H1 (cell line): ENCODE results near the gene RALGAPB. TPM values are rescaled to one million over a fixed set of nuclear protein-coding genes. Genes with fewer than 3 reads are reported as not detected.

Experiments used
- CTCF ChIA-PET: fragments of 300-600 bp; sonication (Branson Sonifier 250); formaldehyde crosslinking; loops from one replicate; lab custom pipeline; 2021; ENCODE audit not compliant: partially characterized antibody; lab: Charles Lee
- POLR2A ChIA-PET: fragments of 300-600 bp; sonication (Branson Sonifier 250); formaldehyde crosslinking; loops from one replicate; lab custom pipeline; 2021; ENCODE audit warnings: inconsistent platforms; ENCODE audit not compliant: partially characterized antibody; lab: Charles Lee
- DNase-seq, 2 experiments: peaks; one replicate each; pipeline versions ENCODE4 v3.0.0 to v3.0.0-alpha.2; 2010 to 2022; ENCODE audit warnings: low spot score in 2 of 2, low read depth in 1 of 2, mixed read lengths in 1 of 2
- FAIRE-seq: peaks from 2 replicates; lab custom pipeline; 2011; peaks lifted over from hg19 to GRCh38; lab: Jason Lieb, UNC
- H2AFZ ChIP-seq: 2 replicates; pipeline ENCODE4 v1.8.1; 2012; ENCODE audit warnings: low read length, inconsistent platforms
- H2AK5ac ChIP-seq: 2 replicates; pipeline ENCODE4 v1.6.1; 2013; ENCODE audit warnings: low read depth, low read length
- H2BK120ac ChIP-seq: replicated peaks from 2 replicates; pipeline ENCODE3; 2013; ENCODE audit warnings: low read depth, low read length, inconsistent platforms
- H2BK12ac ChIP-seq: 2 replicates; pipeline ENCODE4 v1.6.1; 2013; ENCODE audit warnings: low read depth, low read length
- H2BK15ac ChIP-seq: 2 replicates; pipeline ENCODE4 v1.6.1; 2013; ENCODE audit warnings: low read length
- H2BK20ac ChIP-seq: 2 replicates; pipeline ENCODE4 v1.6.1; 2013; ENCODE audit warnings: low read length
- H2BK5ac ChIP-seq: 2 replicates; pipeline ENCODE4 v1.6.1; 2013; ENCODE audit warnings: low read depth, low read length
- H3K14ac ChIP-seq: 2 replicates; pipeline ENCODE4 v1.6.1; 2013; ENCODE audit warnings: inconsistent platforms; ENCODE audit not compliant: insufficient read length
- H3K18ac ChIP-seq: 2 replicates; pipeline ENCODE4 v1.6.1; 2013; ENCODE audit warnings: low read length; ENCODE audit errors: extremely low read depth
- H3K23ac ChIP-seq: 2 replicates; pipeline ENCODE4 v1.6.1; 2013; ENCODE audit warnings: inconsistent platforms; ENCODE audit not compliant: insufficient read length
- H3K23me2 ChIP-seq: 2 replicates; pipeline ENCODE4 v1.6.1; 2013; ENCODE audit warnings: low read depth, low read length
- H3K27ac ChIP-seq: 2 replicates; pipeline ENCODE4 v1.6.1; 2011; ENCODE audit warnings: low read depth, low read length, inconsistent platforms
- H3K27me3 ChIP-seq, 4 experiments: replicated peaks in 1 of 4; 1 replicate in 1 of 4; 2 replicates in 3 of 4; pipeline versions ENCODE4 v1.6.1 to v1.8.1; 2011 to 2013; ENCODE audit warnings: low read length in 3 of 4, mild to moderate bottlenecking in 3 of 4, inconsistent platforms in 2 of 4, mixed read lengths in 2 of 4, moderate library complexity in 1 of 4; ENCODE audit not compliant: control insufficient read depth in 3 of 4, insufficient read depth in 3 of 4; ENCODE audit errors: extremely low read depth in 1 of 4
- H3K36me3 ChIP-seq, 4 experiments: 2 replicates each; pipeline versions ENCODE4 v1.6.1 to v1.8.1; 2011 to 2013; ENCODE audit warnings: mild to moderate bottlenecking in 4 of 4, low read length in 3 of 4, moderate library complexity in 2 of 4, control low read depth in 1 of 4, inconsistent platforms in 1 of 4; ENCODE audit not compliant: insufficient read depth in 4 of 4, control insufficient read depth in 2 of 4
- H3K4ac ChIP-seq: replicated peaks from 2 replicates; pipeline ENCODE3; 2013; ENCODE audit warnings: low read length, low read depth, mixed read lengths, inconsistent platforms; ENCODE audit not compliant: insufficient read length
- H3K4me1 ChIP-seq, 4 experiments: replicated peaks in 1 of 4; 1 replicate in 1 of 4; 2 replicates in 3 of 4; pipeline versions ENCODE4 v1.6.1 to v1.8.1; 2011 to 2013; ENCODE audit warnings: low read length in 3 of 4, inconsistent platforms in 2 of 4, mixed read lengths in 1 of 4; ENCODE audit not compliant: insufficient read depth in 4 of 4, control insufficient read depth in 3 of 4
- H3K4me2 ChIP-seq, 2 experiments: 2 replicates each; pipeline versions ENCODE4 v1.6.1 to v1.8.1; 2011 to 2013; ENCODE audit warnings: low read depth in 2 of 2, low read length in 2 of 2, control low read depth in 1 of 2, inconsistent platforms in 1 of 2, mild to moderate bottlenecking in 1 of 2; ENCODE audit not compliant: insufficient read depth in 1 of 2
- H3K4me3 ChIP-seq, 4 experiments: fragments of 200-600, 300-600 bp in 1 of 4; sonication (generic), shearing (Covaris generic), sonication (Bioruptor Twin) in 1 of 4; 2 replicates each; pipeline versions ENCODE4 v1.5.1 to v1.8.1; 2011 to 2016; ENCODE audit warnings: low read length in 4 of 4, low read depth in 3 of 4, control low read depth in 2 of 4, inconsistent platforms in 2 of 4, mild to moderate bottlenecking in 2 of 4, mixed read lengths in 1 of 4, moderate library complexity in 1 of 4; ENCODE audit not compliant: insufficient read depth in 2 of 4; ENCODE audit errors: extremely low read depth in 1 of 4
- H3K56ac ChIP-seq: replicated peaks from 2 replicates; pipeline ENCODE3; 2013; ENCODE audit warnings: low read depth, mild to moderate bottlenecking, mixed read lengths, low read length, inconsistent platforms; ENCODE audit not compliant: insufficient read length
- H3K79me1 ChIP-seq: 2 replicates; pipeline ENCODE4 v1.6.1; 2013; ENCODE audit warnings: low read depth, low read length, control low read depth
- H3K79me2 ChIP-seq, 2 experiments: 2 replicates each; pipeline versions ENCODE4 v1.6.1 to v1.8.1; 2012 to 2013; ENCODE audit warnings: low read length in 2 of 2, mild to moderate bottlenecking in 2 of 2, inconsistent platforms in 1 of 2; ENCODE audit not compliant: insufficient read depth in 2 of 2, control insufficient read depth in 1 of 2
- H3K9ac ChIP-seq, 4 experiments: replicated peaks in 1 of 4; 1 replicate in 1 of 4; 2 replicates in 3 of 4; pipeline versions ENCODE4 v1.6.1 to v1.8.1; 2011 to 2013; ENCODE audit warnings: low read depth in 3 of 4, low read length in 3 of 4, control low read depth in 2 of 4, mild to moderate bottlenecking in 2 of 4, moderate library complexity in 2 of 4, inconsistent platforms in 1 of 4; ENCODE audit errors: extremely low read depth in 1 of 4
- H3K9me3 ChIP-seq, 2 experiments: 2 replicates each; pipeline versions ENCODE4 v1.6.1 to v1.8.1; 2012 to 2013; ENCODE audit warnings: mild to moderate bottlenecking in 2 of 2, moderate library complexity in 2 of 2, control low read depth in 1 of 2, inconsistent platforms in 1 of 2, low read depth in 1 of 2, low read length in 1 of 2, mixed read lengths in 1 of 2; ENCODE audit not compliant: insufficient read depth in 2 of 2
- H4K20me1 ChIP-seq, 2 experiments: replicated peaks in 1 of 2; 2 replicates each; pipeline versions ENCODE3 to v1.8.1; 2011 to 2013; ENCODE audit warnings: inconsistent platforms in 2 of 2, low read length in 2 of 2, mild to moderate bottlenecking in 1 of 2; ENCODE audit not compliant: insufficient read depth in 2 of 2, control insufficient read depth in 1 of 2
- H4K5ac ChIP-seq: 2 replicates; pipeline ENCODE4 v1.6.1; 2013; ENCODE audit warnings: low read length, low read depth, mixed read lengths, inconsistent platforms; ENCODE audit not compliant: insufficient read length
- H4K8ac ChIP-seq: 2 replicates; pipeline ENCODE4 v1.8.0; 2013; ENCODE audit warnings: mild to moderate bottlenecking, moderate library complexity, low read length, inconsistent platforms; ENCODE audit not compliant: insufficient read depth; ENCODE audit errors: extremely low read depth
- H4K91ac ChIP-seq: replicated peaks from 2 replicates; pipeline ENCODE3; 2013; ENCODE audit warnings: low read length, mixed read lengths, inconsistent platforms; ENCODE audit not compliant: insufficient read length
- BRCA1 ChIP-seq: IDR thresholded peaks from 2 replicates; pipeline ENCODE4 v1.6.1; 2012; ENCODE audit warnings: low read depth, low read length, improper control_type of control experiment
- EZH2 ChIP-seq: fragments of 200-600 bp; sonication (generic); IDR thresholded peaks from 2 replicates; pipeline ENCODE4 v1.7.1; 2012; ENCODE audit warnings: low read depth, mild to moderate bottlenecking, moderate library complexity, low read length, inconsistent platforms; ENCODE audit not compliant: severe bottlenecking
- HDAC6 ChIP-seq: IDR thresholded peaks from one replicate; pipeline ENCODE4 v1.7.1; 2012; ENCODE audit warnings: low read depth, mild to moderate bottlenecking, inconsistent platforms, low read length, moderate library complexity
- KDM1A ChIP-seq: fragments of 200-600, 300-600 bp; sonication (generic); IDR thresholded peaks from 2 replicates; pipeline ENCODE4 v1.7.1; 2016; ENCODE audit warnings: mild to moderate bottlenecking, low read length, borderline replicate concordance
- MAFK ChIP-seq: IDR thresholded peaks from 2 replicates; pipeline ENCODE4 v1.6.1; 2012; ENCODE audit warnings: low read depth, mild to moderate bottlenecking, improper control_type of control experiment, low read length
- RNF2 ChIP-seq: fragments of 200-900, 300-1000 bp; sonication (generic); IDR thresholded peaks from 2 replicates; pipeline ENCODE4 v1.7.1; 2016; ENCODE audit warnings: borderline replicate concordance, low read depth, mild to moderate bottlenecking, antibody characterized with exemption, low read length; ENCODE audit not compliant: poor library complexity, severe bottlenecking; ENCODE audit errors: missing control alignments
- SP1 ChIP-seq: IDR thresholded peaks from 2 replicates; pipeline ENCODE4 v1.6.1; 2011; ENCODE audit warnings: low read depth, low read length
- SRF ChIP-seq: IDR thresholded peaks from 2 replicates; pipeline ENCODE4 v1.6.1; 2011; ENCODE audit warnings: mild to moderate bottlenecking, low read depth, low read length, moderate library complexity
- YY1 ChIP-seq: IDR thresholded peaks from 2 replicates; pipeline ENCODE4 v1.6.1; 2011; ENCODE audit warnings: low read depth, mild to moderate bottlenecking, low read length
- ZNF274 ChIP-seq: IDR thresholded peaks from 2 replicates; pipeline ENCODE4 v1.7.0; 2012; ENCODE audit warnings: low read length, borderline replicate concordance; ENCODE audit errors: extremely low read depth
- polyA plus RNA-seq, 7 experiments: library from polyadenylated mRNA; depleted of rRNA in 3 of 7; stranded (reverse) in 5 of 7; unstranded in 2 of 7; fragments of >200 nt in 5 of 7; fragments of 200-250 nt in 2 of 7; gene quantifications; 1 replicate in 5 of 7; 2 replicates in 1 of 7; 4 replicates in 1 of 7; pipeline versions ENCODE4 v1.2.1 to v1.2.3, GENCODE V29; 2011 to 2013; ENCODE audit warnings: missing spikeins in 2 of 7, mixed read lengths in 2 of 7
- total RNA-seq: library from RNA; stranded (reverse); fragmentation: NEBNext Ultra II Directional; extraction: Animal tissue kit (Norgen Biotek cat#: 25700); gene quantifications from 2 replicates; pipeline ENCODE4 v1.2.1, GENCODE V29; 2021

RALGAPB gene
- total and polyA plus RNA-seq, 2 of the 8 experiments (the other 6 are each of a cell fraction or from before 2014, with no cell fraction given): 10.6 to 35.1 TPM

GRCh38 chr20:38485041-38485440 is 12.4 kb downstream of the RALGAPB start:
- Histone ChIP-seq H3K36me3 (peaks cover 3 to 14% (median 8%) of the 10 kb centered on the region in 4 experiments; a peak in 7 of 8 replicates), H3K14ac (no peak overlapping the region), H3K4me2 (no peak overlapping the region), H3K56ac (no peak overlapping the region), H3K79me2 (peaks cover 0 to 49% of the 10 kb centered on the region in 2 experiments; a peak in 3 of 4 replicates), H2BK15ac (no peak overlapping the region), H2BK12ac (no peak overlapping the region), H3K4me3 (no peak overlapping the region), H2BK120ac (no peak overlapping the region), H3K23me2 (no peaks in the 10 kb centered on the region), H2AK5ac (no peak overlapping the region), H2BK20ac (no peak overlapping the region), H4K5ac (no peak overlapping the region), H4K8ac (no peak overlapping the region), H3K18ac (no peak overlapping the region), H2BK5ac (no peak overlapping the region)
- DNase-seq (no peak), FAIRE-seq (no peak)
- ChIA-PET POLR2A (interaction anchor here (0.6 to 1.2 kb wide), 2 partner anchors 50 to 1967 kb away, joined by 3 read pairs; partner anchors contain the start of gene SNHG17), CTCF (interaction anchor here (1.1 kb wide), 1 partner anchor 23 kb away, joined by 3 read pairs; no protein-coding TSS in a partner anchor)
- no peak for TF ChIP-seq RNF2
- no peak for TF ChIP-seq YY1
- TF ChIP-seq BRCA1: no peak
- TF ChIP-seq ZNF274: no peak
- no peak for TF ChIP-seq MAFK
- TF ChIP-seq KDM1A: no peak
- no peak for TF ChIP-seq SRF
- no peak for TF ChIP-seq HDAC6
- no peak for TF ChIP-seq EZH2
- TF ChIP-seq SP1: no peak
- TF ChIP-seq, all 59 proteins: peak for 0
- Histone ChIP-seq H3K23ac (no peak overlapping the region), H4K20me1 (peaks cover 2 to 6% of the 10 kb centered on the region in 2 experiments), H3K9me3 (no peaks in the 10 kb centered on the region), H3K9ac (no peak overlapping the region), H3K27ac (no peak overlapping the region), H4K91ac (no peak overlapping the region), H3K4me1 (no peaks in the 10 kb centered on the region), H3K27me3 (no peaks in the 10 kb centered on the region), H3K4ac (no peak overlapping the region), H2AFZ (no peak overlapping the region), H3K79me1 (peaks cover 7% of the 10 kb centered on the region; the same call in 1 of the 2 replicates)
